HG02588 (cell line): ENCODE measurements around the gene VTN.
"Not testable (repeated sequence)": the region's sequence is repeated elsewhere in the genome, so short reads cannot be mapped to it uniquely, and the experiment has no call there.

Experiments used
- ATAC-seq: cut with Tn5 transposase; IDR thresholded peaks from one replicate; pipeline ENCODE4 v1.9.1; 2021; ENCODE audit warnings: mild to moderate bottlenecking, moderate library complexity; ENCODE audit not compliant: unreplicated experiment

VTN gene

DNA sequence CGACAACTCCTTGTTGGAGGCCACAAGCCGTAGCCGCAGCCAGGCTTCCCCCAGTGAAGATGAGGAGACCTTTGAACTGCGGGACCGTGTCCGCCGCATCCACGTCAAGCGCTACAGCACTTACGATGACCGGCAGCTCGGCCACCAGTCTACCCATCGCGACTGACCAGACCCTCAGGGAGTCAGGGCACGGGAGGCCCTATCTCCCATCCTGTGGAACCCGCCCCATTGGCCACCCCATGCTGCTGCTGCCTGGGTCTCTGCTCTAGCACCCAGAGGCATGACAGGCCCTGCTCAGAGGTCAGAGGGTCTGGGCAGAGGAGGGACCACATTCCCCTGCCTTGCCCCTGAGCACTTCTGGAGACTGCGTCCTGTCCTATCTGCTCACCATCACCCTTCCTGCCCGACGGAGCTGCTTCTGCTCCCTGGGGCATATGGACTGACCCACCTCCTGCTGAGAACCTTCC, 25.6 kb downstream of the VTN start:
- ATAC-seq: no peak

DNA sequence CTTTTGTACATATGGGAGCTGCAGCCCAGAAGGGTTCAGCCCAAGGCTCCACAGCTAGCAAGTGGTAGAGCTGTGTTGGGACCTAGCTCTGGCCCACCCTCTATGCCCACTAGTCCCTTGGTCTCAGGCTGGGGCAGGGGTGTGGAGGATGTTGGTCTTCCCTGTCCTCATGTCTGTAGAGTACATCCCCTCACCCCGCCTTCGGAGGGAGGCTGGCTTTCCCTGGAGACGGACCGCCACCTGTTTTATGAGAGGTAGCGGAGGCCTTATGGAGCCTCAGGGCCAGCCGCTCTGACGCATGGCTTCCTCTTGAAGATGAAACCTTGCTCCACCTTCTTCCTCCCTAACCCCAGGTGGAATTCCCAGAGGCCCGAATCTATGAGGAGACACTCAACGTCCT, 26.1 kb downstream of the VTN start:
- ATAC-seq: no peak

DNA sequence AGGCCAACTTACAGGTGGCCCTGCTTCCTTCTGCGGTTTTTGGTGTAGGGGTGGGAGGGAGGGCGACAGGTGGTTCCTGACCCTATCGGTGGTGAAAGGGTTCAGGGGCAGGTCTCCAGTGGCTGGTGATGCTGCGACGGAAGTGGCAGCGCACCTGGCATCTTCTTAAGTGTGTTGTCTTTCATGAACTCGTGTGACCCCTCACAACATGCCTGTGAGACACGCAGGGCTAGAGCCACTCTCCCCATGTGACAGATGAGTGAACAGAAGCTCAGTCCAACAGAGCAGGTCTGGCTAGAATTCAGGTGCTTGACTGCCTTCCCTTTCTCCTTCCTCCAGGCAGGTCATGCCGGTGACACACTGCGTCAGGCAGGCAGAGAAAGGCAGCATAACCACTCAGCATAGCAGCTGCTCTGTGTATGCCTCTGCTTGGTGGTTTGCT, 26.6 kb downstream of the VTN start:
- ATAC-seq: no peak

DNA sequence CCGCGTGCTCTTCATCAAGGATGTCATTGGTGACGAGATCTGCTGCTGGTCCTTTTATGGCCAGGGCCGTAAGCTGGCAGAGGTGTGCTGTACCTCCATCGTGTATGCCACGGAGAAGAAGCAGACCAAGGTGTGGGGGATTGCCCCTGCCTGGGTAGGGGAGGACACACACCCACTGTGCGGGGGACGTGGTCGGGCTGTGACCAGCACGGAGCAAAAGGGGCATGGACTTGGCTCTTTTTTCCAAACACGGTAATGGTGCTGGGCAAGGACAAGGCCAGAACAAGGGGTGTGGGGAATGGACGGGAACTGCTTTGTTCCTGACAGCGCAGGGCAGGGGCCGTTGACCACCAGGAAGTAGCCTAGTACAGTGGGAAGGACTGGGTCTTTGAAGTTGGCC, 27.8 kb downstream of the VTN start:
- no peak for ATAC-seq

DNA sequence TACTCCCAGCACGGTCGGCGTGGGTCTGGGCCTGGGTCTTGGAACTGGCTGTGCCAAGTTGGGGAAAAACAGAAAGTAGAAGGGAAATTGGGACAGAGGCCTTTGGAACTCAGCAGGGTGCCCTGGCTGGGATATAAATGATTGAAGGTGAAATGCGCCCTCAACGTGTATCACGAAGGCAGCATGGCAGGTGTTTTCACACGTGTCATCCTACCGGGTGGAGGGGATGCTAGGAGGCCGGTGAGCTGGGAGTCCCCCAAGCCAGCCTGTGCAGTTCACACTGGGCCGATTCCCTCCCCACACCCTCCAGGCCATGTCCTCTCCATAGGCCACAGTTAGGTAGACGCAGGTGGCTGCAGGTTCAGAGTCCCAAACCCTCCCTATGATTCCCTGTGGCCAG, 28.6 kb downstream of the VTN start:
- ATAC-seq: no peak

DNA sequence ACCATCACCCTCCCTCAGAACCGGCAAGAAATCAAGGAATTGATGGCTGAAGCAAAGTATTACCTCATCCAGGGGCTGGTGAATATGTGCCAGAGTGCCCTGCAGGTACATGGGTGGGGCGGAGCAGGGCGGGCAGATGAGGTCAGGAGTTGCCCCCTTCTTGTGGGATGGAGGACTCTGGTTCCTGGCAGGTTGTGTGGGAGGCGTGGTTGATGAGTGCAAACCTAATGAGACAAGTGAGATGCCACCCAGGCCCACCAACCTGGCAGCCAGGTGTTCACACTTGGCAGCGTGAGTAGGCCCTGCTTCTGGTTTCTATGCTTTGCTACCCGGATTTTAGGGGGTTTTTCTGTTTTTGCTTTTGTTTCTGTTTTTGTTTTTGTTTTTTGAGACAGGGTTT, 29.7 kb downstream of the VTN start:
- no peak for ATAC-seq

DNA sequence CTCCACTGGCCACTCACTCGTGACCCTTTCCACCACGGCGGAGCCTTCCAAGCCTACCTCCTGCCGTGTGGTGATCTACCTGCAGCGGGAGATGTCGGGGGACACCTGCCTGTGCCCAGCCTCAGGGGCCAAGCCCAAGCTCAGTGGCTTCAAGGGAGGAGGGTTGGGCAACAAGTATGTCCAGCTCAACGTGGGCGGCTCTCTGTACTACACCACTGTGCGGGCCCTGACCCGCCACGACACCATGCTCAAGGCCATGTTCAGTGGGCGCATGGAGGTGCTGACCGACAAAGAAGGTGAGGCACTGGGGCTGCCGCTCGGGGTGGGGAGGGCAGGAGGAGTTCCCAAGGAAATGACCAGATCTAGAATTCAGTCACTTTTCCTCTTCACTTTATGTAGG, 30.7 kb downstream of the VTN start:
- no peak for ATAC-seq

DNA sequence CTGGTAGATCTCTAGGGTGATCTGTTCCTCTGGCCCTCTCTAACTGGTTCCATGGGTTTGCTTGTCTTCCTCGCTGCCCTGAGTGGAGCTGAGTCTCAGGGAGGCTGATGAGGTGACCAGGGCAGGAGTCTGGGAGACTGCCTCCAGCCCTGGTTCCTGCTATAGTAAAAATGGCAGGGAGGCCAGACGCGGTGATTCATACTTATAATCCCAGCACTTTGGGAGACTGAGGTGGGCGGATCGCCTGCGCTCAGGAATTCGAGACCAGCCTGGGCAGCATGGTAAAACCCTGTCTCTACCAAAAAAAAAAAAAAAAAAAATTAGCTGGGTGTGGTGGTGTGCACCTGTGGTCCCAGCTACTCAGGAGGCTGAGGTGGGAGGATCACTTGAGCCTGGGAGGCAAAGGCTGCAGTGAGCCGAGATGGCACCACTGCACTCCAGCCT, 31.3 kb downstream of the VTN start:
- ATAC-seq: not testable (repeated sequence)

DNA sequence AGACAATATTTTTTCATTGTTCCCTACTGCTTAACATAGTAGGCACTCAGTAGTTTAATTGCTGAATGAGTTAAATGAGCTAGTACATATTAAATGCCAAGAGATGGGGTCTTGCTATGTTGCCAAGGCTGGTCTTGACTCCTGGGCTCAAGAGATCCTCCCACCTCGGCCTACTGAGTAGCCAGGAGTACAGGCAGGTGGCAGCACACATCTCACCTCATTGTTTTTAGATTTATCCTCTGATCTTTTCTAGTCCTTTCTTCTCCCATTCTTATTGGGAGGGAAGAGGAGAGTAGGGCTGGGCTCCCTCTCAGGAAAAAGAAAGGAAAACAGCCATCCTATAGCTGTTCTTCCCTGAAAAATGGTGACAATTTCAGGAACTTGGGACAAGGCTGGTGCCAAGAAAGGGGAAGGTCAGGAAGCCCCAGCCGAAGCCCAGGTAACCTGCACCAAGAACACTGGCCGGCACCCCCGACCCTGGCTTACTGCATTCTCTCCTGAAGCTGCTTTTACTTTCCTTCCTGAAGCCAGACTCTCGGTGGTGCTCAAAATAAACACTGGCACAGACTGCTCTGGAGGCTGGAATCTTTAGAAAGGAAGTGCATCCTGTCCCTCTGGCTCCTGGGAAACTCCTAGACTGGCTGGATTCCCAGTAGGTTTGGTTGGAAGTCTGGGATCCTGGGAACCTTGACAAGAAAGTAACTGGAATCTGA, 31.9 kb downstream of the VTN start:
- ATAC-seq: no peak

DNA sequence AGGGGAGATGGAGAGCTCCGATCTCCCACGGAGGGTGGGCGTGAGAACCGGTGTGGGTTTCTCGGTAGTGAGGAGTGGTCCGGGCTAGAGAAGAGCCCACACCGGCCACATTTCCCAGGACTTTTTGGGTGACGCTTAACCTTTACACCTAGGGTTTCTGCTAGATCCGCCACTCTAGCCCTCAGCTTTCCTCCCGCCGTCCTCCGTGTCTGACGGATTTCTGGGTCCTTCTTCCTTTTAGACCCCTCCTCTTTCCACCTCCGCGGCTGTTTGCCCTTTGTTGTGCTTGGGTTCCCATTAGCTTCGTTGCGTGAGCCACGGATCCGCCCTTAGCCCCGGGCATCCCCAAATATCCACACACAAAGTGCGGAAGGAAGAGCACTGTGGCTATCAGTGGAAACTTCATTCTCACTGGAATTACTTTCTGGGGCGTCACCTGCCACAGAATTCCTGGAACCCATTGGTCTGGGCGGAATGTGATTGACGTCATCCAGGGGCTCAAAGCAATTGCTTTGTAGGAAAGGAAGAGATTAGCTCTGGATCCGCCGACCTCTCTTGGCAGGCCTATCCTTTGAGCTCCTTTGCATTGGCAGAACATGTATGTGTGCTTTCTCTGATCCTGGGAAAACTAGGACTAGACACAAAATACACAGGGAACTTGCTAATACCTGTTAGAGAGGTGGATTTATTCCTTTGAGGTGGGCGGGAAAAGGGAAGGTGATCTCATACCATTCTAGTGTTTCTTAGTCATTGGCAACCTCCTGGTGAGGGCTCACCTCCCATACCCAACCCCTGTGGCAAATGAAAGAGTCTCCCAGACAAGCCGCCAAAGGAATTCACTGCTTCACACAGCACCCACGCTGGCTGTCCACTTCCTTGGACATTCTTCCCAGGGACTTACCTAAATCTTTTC, 33.9 kb downstream of the VTN start:
- ATAC-seq: no peak

DNA sequence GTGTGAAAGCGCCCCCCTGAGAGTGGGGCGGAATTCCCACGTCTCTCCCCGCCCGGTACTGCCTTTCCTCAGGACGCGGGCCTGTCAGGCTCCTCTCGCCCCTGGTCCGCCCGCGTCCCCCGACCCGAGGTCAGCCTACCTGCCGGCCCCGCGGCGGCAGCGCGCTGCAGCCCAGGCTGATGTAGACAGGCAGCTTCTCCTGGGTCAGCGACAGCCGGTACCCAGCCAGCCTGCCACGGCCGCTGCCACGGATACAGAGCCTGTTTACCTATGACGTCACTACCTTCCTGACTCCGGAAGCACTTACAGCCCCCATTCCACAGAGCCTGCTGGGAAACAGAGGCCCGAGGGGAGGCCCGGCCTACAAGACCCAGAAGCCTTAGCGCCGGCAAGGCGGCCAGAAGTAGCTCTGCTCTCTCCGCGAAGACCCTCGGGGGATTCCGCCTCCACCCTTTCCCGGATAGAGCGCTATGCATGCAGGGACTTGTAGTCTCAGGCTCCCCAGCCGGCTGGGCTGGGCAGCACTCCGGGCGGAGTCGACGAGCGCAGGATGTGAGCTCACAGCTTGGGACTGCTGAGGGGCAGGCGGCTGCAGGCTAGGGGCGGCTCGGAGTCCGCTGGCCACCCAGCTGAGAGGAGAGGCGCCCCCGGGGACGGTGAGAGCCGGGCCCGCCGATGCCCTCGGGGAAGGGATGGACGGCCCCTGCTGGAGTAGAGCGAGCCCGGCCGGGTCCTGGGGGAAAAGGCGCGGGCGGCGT, 34.7 kb downstream of the VTN start, which contains the start of the genes IFT20 and TNFAIP1:
Gene IFT20, minus strand, starts transcription at position 272 of the 758 bp plus-strand sequence. CDS start 3,487 bp downstream, outside the sequence.
Gene TNFAIP1, plus strand, starts transcription at position 561 of the 758 bp plus-strand sequence. CDS start 3,761 bp downstream, outside the sequence.
- ATAC-seq: peak; percentile 94

DNA sequence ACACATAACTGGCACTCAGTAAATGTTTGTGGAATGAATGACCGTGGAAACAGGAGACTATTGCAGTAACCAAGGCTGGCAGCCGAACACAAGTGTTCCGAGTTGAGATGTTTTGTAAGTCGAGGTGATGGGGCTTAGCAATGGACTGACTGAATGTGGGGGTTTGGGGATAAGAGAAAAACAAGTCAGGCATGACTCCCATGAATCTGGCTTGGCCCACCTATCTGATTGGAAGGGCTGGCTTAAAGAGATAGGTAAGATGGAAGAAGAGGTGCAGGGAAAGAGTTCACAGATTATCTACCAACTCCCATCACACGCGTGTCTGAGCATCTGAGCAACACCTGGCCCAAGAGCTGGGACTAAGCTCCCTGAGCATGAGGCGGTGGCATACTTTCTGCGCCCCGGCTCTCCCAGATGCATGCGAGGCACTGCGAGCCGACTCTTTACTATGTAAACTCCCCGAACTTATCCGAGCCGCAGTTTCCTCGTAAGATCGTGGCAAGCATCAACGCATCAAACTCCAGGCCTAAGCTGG, 35.4 kb downstream of the VTN start:
- ATAC-seq: no peak

DNA sequence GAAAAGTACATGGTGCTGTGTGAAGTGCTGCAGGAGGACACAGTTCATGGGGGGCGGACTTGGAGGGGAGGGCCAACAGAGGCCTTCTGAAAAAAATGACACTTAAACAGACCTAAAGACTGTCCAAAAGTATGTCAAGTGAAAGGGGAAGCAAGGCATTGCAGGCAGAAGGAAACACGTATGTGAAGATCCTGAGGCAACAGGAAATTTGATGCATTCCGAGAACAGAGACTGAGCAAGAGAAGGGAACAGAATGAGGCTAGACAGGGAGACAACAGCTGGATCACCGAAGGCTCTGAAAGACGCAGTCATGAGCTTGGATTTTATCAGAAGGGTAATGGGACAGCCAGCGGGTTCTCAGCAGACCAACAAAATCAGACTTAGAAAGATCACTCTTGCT, 35.9 kb downstream of the VTN start:
- ATAC-seq: no peak

DNA sequence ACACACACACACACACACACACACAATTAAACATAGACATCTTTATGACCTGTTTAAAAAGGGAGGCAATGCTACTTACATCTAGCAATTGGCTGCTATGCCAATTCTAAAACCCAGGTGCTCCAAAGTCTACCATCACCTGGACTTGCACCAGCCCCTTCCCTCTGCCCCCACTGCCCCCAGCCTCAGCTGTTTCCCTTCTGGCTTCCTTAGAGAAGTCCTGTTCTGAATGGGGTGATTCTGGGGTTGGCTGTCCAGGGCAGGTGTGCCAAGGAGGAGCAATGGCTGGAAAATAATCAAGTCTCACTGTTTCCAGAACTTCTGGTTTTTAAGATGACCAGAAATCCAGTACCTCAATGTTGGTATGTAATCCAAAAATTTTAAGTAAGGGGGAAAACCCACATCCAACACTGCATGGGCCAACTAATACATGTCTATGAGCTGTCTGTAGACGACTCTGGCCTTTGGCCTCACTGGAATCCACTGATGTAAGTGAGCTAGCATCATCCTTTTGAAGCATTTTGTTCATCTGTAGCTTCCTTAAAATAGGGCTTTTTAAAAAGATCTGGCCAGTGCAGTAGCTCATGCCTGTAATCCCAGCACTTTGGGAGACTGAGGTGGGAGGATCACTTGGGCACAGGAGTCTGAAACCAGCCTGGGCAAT, 36.9 kb downstream of the VTN start:
- no peak for ATAC-seq

DNA sequence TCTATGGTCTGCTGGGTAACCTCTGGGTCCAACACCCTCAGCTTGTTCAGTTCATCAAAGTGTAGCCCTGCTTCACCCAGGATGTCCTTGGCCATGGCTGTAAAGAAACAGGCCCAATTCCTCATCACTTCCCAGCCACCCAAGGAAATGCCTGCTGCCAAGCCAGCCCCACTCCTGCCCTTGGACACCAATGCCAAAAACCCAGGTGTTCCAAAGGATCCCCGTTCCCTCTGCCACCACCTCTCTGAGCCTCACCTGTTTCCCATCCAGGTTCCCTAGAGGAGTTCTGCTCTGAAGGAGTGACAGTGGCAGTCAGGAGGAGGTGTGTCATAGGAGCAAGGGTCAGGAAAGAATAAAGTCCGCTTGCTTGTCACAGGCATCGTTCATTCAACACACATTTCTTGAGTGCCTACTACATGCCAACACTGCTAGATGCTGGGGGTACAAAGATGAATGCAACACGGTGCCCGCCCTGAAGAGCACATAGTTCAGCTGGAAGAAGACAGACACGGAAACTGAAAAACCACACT, 38.2 kb downstream of the VTN start:
- ATAC-seq: no peak

DNA sequence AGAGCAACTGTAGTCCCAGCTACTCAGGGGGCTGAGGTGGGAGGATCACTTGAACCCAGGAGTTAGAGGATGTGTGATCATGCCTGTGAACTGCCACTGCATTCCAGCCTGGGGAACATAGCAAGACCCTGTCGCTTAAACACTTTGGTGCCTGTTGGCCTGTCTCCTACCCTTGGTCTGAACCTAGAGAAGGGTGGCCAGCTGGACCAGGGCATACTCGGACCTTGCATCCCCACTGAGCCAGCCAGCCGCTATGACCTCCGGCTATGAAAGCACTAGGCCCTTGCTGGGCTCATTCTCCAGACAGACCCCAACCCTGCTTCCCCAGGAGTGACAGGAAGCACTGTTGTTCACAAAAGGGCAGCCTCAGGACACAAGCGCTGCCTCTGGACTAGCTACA, 39.4 kb downstream of the VTN start:
- no peak for ATAC-seq

DNA sequence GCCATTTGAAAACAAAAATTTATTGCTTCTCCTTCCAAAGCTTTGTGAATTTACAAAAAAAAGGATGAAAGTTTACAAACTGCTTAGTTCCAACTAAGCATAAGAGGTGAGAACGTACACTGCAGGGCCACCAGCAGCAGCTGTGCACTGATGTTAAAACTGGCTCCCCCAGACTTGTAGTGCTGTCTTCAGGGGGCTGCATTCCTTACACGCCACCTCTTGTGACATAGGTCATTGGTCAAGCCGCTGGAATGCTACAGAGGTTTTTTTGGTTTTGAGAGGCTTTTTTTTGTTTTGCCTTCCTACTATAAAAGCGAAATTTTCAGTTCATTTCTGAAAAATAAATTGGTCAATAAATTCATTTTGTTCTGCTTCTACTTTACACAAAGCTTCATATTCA, 41.8 kb downstream of the VTN start:
- no peak for ATAC-seq

DNA sequence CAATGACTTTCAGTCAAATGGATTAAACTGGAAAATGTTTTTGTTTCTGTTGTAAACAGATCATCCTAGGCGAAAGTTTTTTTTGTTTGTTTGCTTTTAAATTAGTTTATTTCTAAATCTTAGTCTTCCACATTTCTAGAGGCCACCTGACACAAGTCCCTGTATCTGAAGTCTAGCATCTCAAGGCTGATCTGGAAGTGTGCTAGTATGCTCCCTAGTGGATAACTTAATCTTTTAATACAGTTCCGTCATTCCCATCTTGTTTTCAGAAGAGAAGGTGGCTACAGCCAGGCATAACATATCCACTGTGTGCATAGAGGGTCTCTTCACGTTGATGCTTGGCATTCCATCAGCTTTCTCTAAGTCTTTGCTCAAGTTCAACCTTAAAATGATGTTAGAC, 42.4 kb downstream of the VTN start:
- no peak for ATAC-seq

DNA sequence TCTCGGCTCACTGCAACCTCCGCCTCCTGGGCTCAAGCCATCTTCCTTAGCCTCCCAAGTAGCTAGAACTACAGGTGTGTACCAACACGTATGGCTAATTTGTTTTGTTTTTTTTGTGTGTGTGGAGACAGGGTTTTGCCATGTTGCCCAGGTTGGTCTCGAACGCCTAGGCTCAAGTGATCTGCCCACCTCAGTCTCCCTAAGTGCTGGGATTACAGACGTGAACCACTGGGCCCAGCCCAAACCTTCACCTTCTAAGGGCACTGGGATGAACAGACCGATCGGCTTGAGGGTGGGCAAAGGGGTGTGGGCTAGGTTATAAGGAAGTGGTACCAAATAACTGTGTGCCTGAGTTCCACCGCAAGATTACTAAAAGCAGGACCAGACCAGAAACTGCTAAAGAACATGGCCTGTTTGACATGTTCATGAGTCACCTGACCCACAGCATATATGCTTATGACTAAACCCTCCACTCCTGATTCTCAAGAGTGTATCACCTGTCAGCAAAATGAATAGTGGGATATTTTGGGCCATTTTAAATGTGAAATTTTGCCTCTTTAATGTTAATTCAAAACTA, 43.0 kb downstream of the VTN start:
- peak; percentile 65 for ATAC-seq

DNA sequence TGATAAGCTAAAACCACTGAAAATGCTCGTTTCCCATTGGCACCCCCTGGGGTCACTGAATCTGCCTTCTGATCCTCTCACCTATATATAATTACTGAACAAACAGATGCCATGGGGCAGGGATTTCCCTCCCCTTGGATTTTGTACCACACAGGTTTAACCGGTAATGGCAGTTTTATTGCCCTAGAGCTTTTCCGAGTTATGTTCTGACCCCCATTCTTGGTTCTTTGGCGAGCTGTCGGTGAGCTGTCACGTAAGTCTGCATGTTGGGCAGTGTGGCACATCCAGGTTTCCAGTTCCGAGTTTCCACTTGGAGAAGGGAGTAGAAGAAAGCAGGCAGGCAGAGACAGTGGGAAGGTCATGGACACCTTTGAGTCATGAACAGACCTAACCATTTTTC, 44.0 kb downstream of the VTN start:
- no peak for ATAC-seq
